ENCODE data around the gene SMOC2.

The SMOC2 gene

DNA sequence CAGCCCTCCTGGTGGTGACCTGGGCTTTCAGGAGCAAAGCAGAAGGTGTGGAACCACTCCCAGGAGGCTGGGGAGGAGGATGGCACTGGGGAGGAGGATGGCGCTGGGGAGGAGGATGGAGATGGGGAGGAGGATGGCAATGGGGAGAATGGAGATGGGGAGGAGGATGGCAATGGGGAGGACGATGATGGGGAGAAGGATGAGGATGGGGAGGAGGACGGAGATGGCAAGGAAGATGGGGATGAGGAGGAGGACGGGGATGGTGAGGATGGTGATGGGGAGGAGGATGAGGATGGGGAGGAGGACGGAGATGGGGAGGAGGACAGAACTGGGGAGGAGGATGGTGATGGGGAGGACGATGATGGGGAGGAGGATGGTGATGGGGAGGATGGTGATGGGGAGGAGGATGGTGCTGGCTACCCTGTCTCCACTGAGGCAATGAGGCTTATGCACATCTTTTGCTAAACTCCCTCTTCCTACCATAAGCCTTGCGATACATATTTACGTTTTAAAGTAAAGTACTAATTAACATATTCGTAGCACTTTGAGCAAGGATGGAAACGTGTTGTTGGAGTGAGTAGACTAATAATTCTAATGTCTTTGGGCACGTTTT lies 7.4 kb downstream of the SMOC2 start:
- DNase-seq: no peak

GRCh38 chr6:168450917-168451316 lies 9.9 kb downstream of the SMOC2 start:
- no peak for DNase-seq

- DNase-seq: no peak
Measured at GRCh38 chr6:168451805-168452517, 11.0 kb downstream of the SMOC2 start.

DNA sequence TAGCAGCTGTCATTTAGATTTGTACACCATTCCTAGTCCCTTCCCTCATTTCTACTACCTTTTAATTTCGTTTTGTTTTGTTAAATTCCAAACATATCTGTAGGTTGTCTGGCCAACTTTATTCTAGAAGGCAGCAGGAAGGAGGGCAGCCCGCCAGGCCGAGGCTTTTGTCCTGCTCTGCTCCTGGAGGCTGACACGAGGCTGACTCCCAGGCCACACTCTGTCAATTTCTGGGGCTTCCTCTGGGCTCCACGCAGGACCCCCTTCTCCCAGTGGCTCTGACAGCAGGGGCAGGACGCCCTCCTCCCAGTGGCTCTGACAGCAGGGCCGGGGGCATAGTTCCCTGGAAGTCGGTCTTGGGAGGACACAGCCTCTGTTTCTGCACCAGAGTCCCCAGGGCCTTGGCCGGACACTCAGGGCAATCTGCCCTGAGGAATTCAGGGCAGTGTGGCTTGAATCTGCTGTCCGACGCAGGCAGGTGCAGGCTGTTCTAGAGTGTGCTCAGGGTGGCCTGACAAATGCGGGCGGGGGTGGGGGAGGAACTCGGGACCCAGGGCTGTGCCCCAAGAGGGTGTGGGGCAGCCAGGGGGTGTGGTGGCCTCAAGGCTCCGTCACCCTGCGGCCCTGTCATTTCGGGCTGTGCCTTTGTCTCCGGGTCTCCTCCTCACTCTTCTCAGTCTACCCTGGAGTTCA lies 11.8 kb downstream of the SMOC2 start:
- DNase-seq: no peak

GRCh38 chr6:168455847-168456530 lies 15.0 kb downstream of the SMOC2 start:
- no peak for DNase-seq

DNA sequence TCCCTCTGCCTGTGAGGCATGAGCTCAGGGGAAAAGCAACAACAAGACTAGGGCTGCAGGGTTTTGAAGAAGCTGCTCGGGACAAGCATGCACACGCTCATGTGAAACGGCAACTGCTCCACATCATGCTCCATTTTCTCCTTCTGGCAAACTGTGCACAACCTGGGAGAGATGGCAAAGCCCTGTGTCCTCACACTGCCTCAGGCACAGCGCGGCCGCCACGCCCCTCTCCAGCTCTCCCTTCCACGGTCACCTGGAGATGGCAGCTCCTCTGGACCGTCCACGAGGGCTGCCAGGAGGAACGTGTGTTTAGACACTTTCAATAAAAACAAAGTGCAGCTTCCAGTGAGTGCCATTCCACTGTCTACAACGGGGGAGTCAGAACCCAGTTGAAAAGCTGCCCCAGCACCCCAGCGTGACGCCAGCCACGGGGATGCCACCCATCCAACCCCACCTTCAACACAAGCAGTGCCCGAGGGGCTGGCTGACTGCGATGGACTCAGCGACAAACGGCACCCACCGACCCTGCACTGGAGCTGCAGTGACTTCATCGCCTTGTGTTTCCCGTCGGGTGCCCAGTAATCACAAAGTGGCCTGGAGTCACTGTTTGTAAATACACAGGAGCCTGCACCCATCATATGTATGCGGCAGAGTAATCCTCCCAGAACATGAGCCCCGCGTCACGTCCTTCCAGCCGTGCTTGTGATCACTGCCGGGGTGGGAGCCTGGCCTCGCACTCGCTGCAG lies 16.1 kb downstream of the SMOC2 start:
- DNase-seq: no peak

DNA sequence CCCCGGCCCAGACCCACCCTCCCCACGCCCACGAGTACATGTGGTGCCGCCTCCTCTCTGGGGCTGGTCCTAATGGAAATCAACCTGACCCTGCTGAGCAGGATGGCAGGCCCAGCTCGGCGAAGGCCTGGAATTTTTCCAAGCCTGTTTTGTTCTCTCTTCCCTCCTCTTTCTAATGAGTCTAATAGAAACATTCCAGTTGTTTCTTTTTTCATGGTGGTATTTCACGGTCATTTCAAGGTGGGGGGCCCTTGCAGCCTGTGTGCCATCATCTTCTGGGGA lies 16.6 kb downstream of the SMOC2 start:
- DNase-seq: no peak

- no peak for DNase-seq
Measured at GRCh38 chr6:168458101-168458500, 17.1 kb downstream of the SMOC2 start.

GRCh38 chr6:168459572-168459971 lies 18.6 kb downstream of the SMOC2 start:
- no peak for DNase-seq

DNA sequence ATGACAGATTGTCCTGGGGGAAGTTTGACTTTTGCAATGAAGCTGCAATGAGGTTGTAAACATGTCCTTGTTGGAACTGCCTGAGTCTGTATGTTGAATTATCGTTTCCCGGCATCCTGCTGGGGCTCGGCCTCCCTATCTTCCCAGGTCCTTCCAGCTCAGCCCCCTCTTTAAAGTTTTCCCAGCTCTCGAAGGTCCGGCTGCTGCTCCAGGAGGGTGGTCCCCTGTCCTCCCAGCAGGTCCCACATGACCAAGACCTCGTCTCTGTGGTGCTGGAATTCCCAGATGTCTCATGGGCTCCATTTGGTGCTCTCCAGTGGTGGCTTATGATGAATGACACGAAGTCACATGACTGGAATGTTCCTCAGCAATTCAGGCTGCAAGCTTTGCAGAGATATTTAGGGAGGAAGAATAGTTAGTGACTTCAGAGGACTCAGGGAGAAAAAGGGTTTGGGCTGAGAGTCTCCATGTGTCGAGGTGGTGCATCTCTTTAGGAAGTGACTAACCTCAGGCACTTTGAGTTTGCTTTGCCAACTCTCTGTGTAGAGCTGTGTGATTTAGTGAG lies 21.4 kb downstream of the SMOC2 start:
- no peak for DNase-seq

- no peak for DNase-seq
Measured at GRCh38 chr6:168464546-168464945, 23.6 kb downstream of the SMOC2 start.

DNA sequence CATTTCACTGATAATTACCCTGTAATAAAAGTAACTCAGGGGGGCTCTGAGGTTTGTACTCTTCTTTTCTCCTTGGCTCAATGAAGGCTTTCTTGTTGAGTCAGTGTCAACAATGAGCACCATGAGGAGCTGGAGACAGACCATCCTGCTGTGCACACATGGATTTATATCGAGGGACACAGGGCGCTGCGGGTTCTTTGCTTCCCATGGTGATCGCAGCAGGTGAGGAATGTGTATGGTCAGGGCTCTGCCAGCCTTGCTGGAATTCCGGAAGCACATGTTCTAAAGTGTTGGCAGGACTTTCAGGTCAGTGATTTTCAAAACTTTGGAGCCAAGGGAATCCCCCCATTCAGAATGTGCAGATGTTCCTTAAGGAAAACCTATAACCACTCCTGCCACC lies 27.1 kb downstream of the SMOC2 start:
- no peak for DNase-seq

- no peak for DNase-seq
Measured at GRCh38 chr6:168469521-168469920, 28.5 kb downstream of the SMOC2 start.

GRCh38 chr6:168469926-168470325 lies 28.9 kb downstream of the SMOC2 start:
- no peak for DNase-seq

DNA sequence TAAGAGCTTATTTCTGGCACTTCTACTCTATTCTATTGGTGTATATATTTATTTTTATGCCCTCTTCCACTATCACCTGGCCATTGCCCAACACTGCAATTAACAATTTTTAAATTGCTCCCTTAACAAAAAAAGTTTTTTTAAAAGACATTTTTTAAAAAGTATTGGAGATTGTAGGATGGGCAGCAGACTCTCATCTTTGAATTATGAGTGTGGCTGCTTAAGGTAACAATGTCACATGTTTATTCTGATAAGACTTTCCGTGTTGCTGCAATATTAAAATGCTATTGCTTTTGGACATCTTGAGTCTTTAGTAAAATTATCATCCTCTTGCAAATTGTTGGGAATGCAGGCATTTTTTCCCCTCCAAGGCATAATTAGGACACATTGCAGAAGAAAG lies 31.4 kb downstream of the SMOC2 start:
- no peak for DNase-seq

- DNase-seq: no peak
Measured at GRCh38 chr6:168473197-168473596, 32.2 kb downstream of the SMOC2 start.

DNA sequence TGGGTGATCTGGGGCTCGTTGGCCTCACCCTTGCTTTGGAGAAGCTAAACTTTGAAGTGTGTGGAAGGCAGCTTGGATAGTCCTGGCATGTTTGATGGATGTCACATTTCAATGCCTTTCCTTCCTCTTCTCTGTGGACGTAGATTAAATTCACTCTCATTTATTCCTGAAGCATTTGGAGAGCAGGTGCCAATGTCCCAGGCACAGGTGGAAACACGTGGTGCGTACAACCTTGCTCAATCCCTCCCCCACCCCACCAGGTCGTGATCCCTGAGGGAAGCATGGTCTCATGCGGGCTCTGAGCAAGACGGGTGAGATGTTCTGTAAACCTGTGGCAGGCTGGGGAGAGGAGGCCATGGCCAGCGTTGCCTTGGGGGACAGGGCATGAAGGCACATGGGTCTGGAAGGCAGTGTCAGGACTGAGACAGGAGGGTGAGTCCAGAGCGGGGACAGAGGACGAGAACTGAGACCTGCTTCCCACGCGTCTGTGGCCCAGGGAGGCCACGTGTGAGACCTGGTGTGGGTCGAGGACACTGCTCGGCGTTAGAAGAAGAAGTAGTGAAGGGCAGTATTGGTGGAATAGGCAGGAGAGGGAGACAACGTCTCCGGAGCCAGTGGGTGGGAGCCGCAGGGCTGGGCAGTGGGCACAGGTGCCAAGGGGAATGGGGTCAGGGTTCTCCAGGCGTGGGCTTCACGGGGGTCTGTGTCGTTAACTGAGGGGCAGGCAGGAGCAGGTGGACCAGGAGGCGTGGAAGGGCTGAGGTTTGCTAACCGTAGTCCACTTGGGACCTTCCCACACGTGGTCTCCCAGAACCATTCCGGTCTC lies 34.4 kb downstream of the SMOC2 start:
- no peak for DNase-seq

DNA sequence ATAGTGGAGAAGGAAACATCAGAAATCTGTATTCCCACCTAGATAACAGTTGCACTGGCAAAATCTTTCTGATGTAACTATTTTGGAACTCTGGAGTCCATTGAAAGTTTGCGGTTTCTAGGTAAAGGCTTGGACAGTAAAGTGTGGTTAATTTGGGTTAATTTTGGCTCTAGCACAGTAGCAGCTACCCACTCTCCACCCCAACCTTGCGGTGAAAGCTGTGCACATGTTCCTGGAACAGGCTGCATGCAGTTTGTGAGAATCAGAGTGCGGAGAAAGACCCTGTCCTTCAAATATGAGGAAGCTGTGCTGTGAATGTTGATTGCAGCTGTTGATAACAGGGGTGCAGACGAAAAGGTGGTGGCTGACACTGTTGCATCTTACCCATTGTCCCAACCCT lies 38.4 kb downstream of the SMOC2 start:
- no peak for DNase-seq

DNA sequence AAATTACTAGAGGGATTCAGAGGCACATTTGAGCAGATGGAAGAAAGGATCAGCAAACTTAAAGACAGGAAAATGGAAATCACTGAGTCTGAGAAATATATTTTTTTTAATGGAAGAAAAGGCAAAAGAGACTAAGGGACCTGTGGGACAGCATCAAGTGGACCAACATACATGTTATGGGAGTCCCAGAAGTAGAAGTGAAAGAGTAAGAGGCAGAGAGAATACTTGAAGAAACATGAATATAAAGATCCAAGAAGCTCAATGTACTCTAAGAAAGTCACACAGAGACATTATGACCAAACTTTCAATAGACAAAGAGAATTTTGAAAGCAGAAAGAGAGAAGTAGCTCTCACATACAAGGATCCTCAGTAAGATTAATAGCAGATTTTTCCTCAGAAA lies 39.5 kb downstream of the SMOC2 start:
- no peak for DNase-seq

GRCh38 chr6:168485818-168486217 lies 44.8 kb downstream of the SMOC2 start:
- DNase-seq: no peak

DNA sequence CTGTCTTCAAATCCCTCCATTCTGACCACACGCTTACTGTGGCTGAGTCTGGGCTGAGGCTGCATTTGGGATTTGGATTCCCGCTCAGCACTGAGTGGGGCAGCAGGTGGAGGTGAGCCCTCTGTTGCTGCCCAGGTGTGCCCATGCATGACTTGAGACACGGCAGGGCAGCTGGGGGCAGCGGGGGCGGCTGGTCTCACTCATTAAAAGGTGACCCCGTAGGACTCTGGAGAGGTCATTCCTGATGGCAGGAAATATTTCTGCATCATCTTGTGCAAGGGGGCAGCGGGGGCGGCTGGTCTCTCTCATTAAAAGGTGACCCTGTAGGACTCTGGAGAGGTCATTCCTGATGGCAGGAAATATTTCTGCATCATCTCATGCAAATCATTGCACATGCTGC lies 49.8 kb downstream of the SMOC2 start:
- no peak for DNase-seq

DNA sequence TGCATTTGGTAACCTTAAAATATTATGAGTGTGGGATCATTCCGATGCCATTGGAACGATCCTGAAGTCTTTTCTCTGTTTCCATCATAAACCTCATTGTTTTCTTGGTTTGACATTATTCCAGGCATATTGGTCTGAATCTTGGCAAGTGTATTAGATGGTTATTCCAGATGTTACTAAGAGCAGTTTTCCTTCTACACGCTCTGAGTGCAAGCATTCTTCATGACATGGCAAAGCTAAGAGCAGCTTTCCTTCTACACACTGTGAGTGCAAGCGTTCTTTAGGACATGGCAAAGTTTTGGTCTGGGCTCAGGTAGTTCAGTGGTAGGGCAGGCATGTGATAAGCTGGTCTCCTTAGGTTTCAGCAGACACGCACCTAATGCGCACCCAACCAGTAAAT lies 53.0 kb downstream of the SMOC2 start:
- DNase-seq: no peak
